CD8-positive, alpha-beta memory T cell (primary cell): ENCODE results near the gene MLH1. TPM values are rescaled to one million over a fixed set of nuclear protein-coding genes. Genes with fewer than 3 reads are reported as not detected.

Experiments
- polyA plus RNA-seq: library from polyadenylated mRNA; unstranded; fragments of 300-500 nt; fragmentation: Illumina TruSeq; gene quantifications from one replicate; pipeline ENCODE4 v1.2.3, GENCODE V29; 2021
- total RNA-seq, 2 experiments: library from RNA; stranded (reverse); gene quantifications; one replicate each; pipeline ENCODE4 v1.2.3, GENCODE V29; 2021

Gene MLH1
- total and polyA plus RNA-seq, 3 experiments from 2014 or later: 19.5 to 73.2 (median 66.4) TPM

Other genes with a start within 250 kb of the MLH1 start
- gene DCLK3, start 229.0 kb upstream of the MLH1 start, total RNA-seq: not detected
- gene DCLK3, start 229.0 kb upstream of the MLH1 start, polyA plus RNA-seq: not detected
- 10 to 100 TPM; 12.7 to 16.2 TPM for gene TRANK1, start 48.5 kb upstream of the MLH1 start, total RNA-seq
- 33.2 TPM for gene TRANK1, start 48.5 kb upstream of the MLH1 start, polyA plus RNA-seq
- 10 to 100 TPM; 14.8 to 16.0 TPM for gene EPM2AIP1, start 387 bp upstream of the MLH1 start, total RNA-seq
- gene EPM2AIP1, start 387 bp upstream of the MLH1 start, polyA plus RNA-seq: 7.1 TPM
- gene LRRFIP2, start 181.1 kb downstream of the MLH1 start, total RNA-seq: 10 to 100 TPM; 34.1 to 34.3 TPM
- 21.9 TPM for gene LRRFIP2, start 181.1 kb downstream of the MLH1 start, polyA plus RNA-seq
- gene GOLGA4, start 249.8 kb downstream of the MLH1 start, total RNA-seq: 10 to 100 TPM; 39.4 to 42.1 TPM
- 38.6 TPM for gene GOLGA4, start 249.8 kb downstream of the MLH1 start, polyA plus RNA-seq